SJCRH30 (cell line): ENCODE results near the gene TNS3. TPM values are rescaled to one million over a fixed set of nuclear protein-coding genes. Genes with fewer than 3 reads are reported as not detected.
A peak's percentile ranks its signal among the peaks of the same experiment; 100 is the strongest.

ENCODE experiments used
- DNase-seq, 2 experiments: peaks; one replicate each; pipeline ENCODE4 v3.0.0-alpha.2; 2015 to 2020
- H3K27ac ChIP-seq: fragments of 250-450 bp; sonication (Bioruptor Pico); 2 replicates; pipeline ENCODE4 v1.5.1; 2020; ENCODE audit warnings: mild to moderate bottlenecking, moderate library complexity
- H3K27me3 ChIP-seq: fragments of 250-450 bp; sonication (Bioruptor Pico); 2 replicates; pipeline ENCODE4 v1.5.1; 2020; ENCODE audit warnings: mild to moderate bottlenecking, moderate library complexity
- H3K36me3 ChIP-seq: fragments of 250-450 bp; sonication (Bioruptor Pico); 2 replicates; pipeline ENCODE4 v1.5.1; 2020; ENCODE audit warnings: mild to moderate bottlenecking, moderate library complexity
- H3K4me1 ChIP-seq: fragments of 250-450 bp; sonication (Bioruptor Pico); 2 replicates; pipeline ENCODE4 v1.5.1; 2020; ENCODE audit warnings: mild to moderate bottlenecking, moderate library complexity
- H3K4me3 ChIP-seq: fragments of 250-450 bp; sonication (Bioruptor Pico); 2 replicates; pipeline ENCODE4 v1.5.1; 2020; ENCODE audit warnings: mild to moderate bottlenecking, moderate library complexity
- H3K9me3 ChIP-seq: fragments of 250-450 bp; sonication (Bioruptor Pico); replicated peaks from 2 replicates; pipeline ENCODE4 v1.5.1; 2020; ENCODE audit warnings: mild to moderate bottlenecking, moderate library complexity
- total RNA-seq: library from RNA; depleted of rRNA; stranded (reverse); fragments of >200 nt; shearing (Covaris generic); gene quantifications from 2 replicates; pipeline ENCODE4 v1.2.3, GENCODE V29; 2014; rRNA removed

The TNS3 gene
- total RNA-seq: 57.6 and 65.1 TPM in 2 replicates

- Histone ChIP-seq H3K36me3 (no peaks in the 10 kb centered on the region), H3K9me3 (no peaks in the 10 kb centered on the region), H3K27me3 (no peaks in the 10 kb centered on the region), H3K27ac (peak within 1 kb of the TSS; percentile 81), H3K4me1 (peaks cover 21% of the 10 kb centered on the region), H3K4me3 (peak within 1 kb of the TSS; percentile 90)
- DNase-seq: peak; percentile 43 to 60
Measured at GRCh38 chr7:47581804-47582763, at the start of gene TNS3. Gene TNS3, minus strand, starts transcription at chr7:47582111. Its CDS starts 142,475 bp downstream, at chr7:47439636.

GRCh38 chr7:47631711-47632110 lies 49.8 kb upstream of the TNS3 start:
- H3K4me3 ChIP-seq: no peak overlapping the region
- H3K27ac ChIP-seq: no peak overlapping the region
- H3K9me3 ChIP-seq: no peaks in the 10 kb centered on the region
- no peak for DNase-seq
- no peaks in the 10 kb centered on the region for H3K36me3 ChIP-seq
- no peaks in the 10 kb centered on the region for H3K27me3 ChIP-seq
- peaks cover 33% of the 10 kb centered on the region for H3K4me1 ChIP-seq

GRCh38 chr7:47627580-47628283 lies 45.8 kb upstream of the TNS3 start:
- H3K27ac ChIP-seq: no peak overlapping the region
- peaks cover 9% of the 10 kb centered on the region for H3K4me1 ChIP-seq
- no peaks in the 10 kb centered on the region for H3K27me3 ChIP-seq

GRCh38 chr7:47625861-47626715 lies 44.2 kb upstream of the TNS3 start:
- Histone ChIP-seq H3K4me1 (peaks cover 15% of the 10 kb centered on the region), H3K27ac (no peak overlapping the region), H3K36me3 (no peaks in the 10 kb centered on the region), H3K4me3 (no peak overlapping the region), H3K27me3 (no peaks in the 10 kb centered on the region), H3K9me3 (no peaks in the 10 kb centered on the region)
- DNase-seq: no peak

More at GRCh38 chr7:47627580-47628283, 45.8 kb upstream of the TNS3 start:
- no peaks in the 10 kb centered on the region for H3K36me3 ChIP-seq
- H3K4me3 ChIP-seq: no peak overlapping the region
- no peak for DNase-seq
- H3K9me3 ChIP-seq: no peaks in the 10 kb centered on the region

- no peaks in the 10 kb centered on the region for H3K9me3 ChIP-seq
- no peak overlapping the region for H3K27ac ChIP-seq
- H3K27me3 ChIP-seq: no peaks in the 10 kb centered on the region
- H3K36me3 ChIP-seq: no peaks in the 10 kb centered on the region
- no peak for DNase-seq
- no peak overlapping the region for H3K4me3 ChIP-seq
- peaks cover 15% of the 10 kb centered on the region for H3K4me1 ChIP-seq
Measured at GRCh38 chr7:47624689-47625088, 42.8 kb upstream of the TNS3 start.

- Histone ChIP-seq H3K4me3 (no peak overlapping the region; the same call in 1 of the 2 replicates), H3K27ac (peak overlapping the region; percentile 62), H3K9me3 (no peaks in the 10 kb centered on the region), H3K27me3 (no peaks in the 10 kb centered on the region), H3K4me1 (peaks cover 15% of the 10 kb centered on the region), H3K36me3 (no peaks in the 10 kb centered on the region)
- DNase-seq: peak; percentile 75 to 80
Measured at GRCh38 chr7:47622946-47623640, 41.2 kb upstream of the TNS3 start.

GRCh38 chr7:47622586-47622945 lies 40.7 kb upstream of the TNS3 start:
- H3K27me3 ChIP-seq: no peaks in the 10 kb centered on the region
- H3K36me3 ChIP-seq: no peaks in the 10 kb centered on the region
- H3K4me1 ChIP-seq: peaks cover 15% of the 10 kb centered on the region
- DNase-seq: no peak
- H3K9me3 ChIP-seq: no peaks in the 10 kb centered on the region
- peak overlapping the region; percentile 62 for H3K27ac ChIP-seq
- H3K4me3 ChIP-seq: no peak overlapping the region

GRCh38 chr7:47621979-47622561 lies 40.2 kb upstream of the TNS3 start:
- Histone ChIP-seq H3K4me1 (peaks cover 15% of the 10 kb centered on the region), H3K36me3 (no peaks in the 10 kb centered on the region), H3K27me3 (no peaks in the 10 kb centered on the region), H3K4me3 (no peak overlapping the region), H3K27ac (no peak overlapping the region; the same call in 1 of the 2 replicates), H3K9me3 (no peaks in the 10 kb centered on the region)
- no peak for DNase-seq

GRCh38 chr7:47621347-47621746 lies 39.4 kb upstream of the TNS3 start:
- no peak for DNase-seq
- Histone ChIP-seq H3K27me3 (no peaks in the 10 kb centered on the region), H3K9me3 (no peaks in the 10 kb centered on the region), H3K4me1 (peaks cover 15% of the 10 kb centered on the region), H3K4me3 (no peak overlapping the region), H3K27ac (no peak overlapping the region), H3K36me3 (no peaks in the 10 kb centered on the region)

GRCh38 chr7:47619806-47620205 lies 37.9 kb upstream of the TNS3 start:
- Histone ChIP-seq H3K4me1 (peaks cover 15% of the 10 kb centered on the region), H3K4me3 (no peak overlapping the region), H3K9me3 (no peaks in the 10 kb centered on the region), H3K27me3 (no peaks in the 10 kb centered on the region), H3K27ac (no peak overlapping the region), H3K36me3 (no peaks in the 10 kb centered on the region)
- DNase-seq: no peak

GRCh38 chr7:47617131-47617530 lies 35.2 kb upstream of the TNS3 start:
- Histone ChIP-seq H3K4me1 (peaks cover under 1% of the 10 kb centered on the region; the same call in 1 of the 2 replicates), H3K9me3 (no peaks in the 10 kb centered on the region), H3K27ac (no peak overlapping the region), H3K27me3 (no peaks in the 10 kb centered on the region), H3K4me3 (no peak overlapping the region), H3K36me3 (no peaks in the 10 kb centered on the region)
- DNase-seq: no peak

GRCh38 chr7:47614450-47614849 lies 32.5 kb upstream of the TNS3 start:
- no peaks in the 10 kb centered on the region for H3K36me3 ChIP-seq
- no peak overlapping the region for H3K4me3 ChIP-seq
- DNase-seq: no peak
- no peak overlapping the region for H3K27ac ChIP-seq
- peaks cover 5% of the 10 kb centered on the region; the same call in 1 of the 2 replicates for H3K4me1 ChIP-seq
- H3K27me3 ChIP-seq: no peaks in the 10 kb centered on the region
- no peaks in the 10 kb centered on the region for H3K9me3 ChIP-seq

- Histone ChIP-seq H3K4me1 (peaks cover 5% of the 10 kb centered on the region; the same call in 1 of the 2 replicates), H3K27ac (no peak overlapping the region), H3K4me3 (no peak overlapping the region), H3K27me3 (no peaks in the 10 kb centered on the region), H3K36me3 (no peaks in the 10 kb centered on the region), H3K9me3 (no peaks in the 10 kb centered on the region)
- peak in 1 of 2 experiments; percentile 28 for DNase-seq
Measured at GRCh38 chr7:47611045-47611511, 29.2 kb upstream of the TNS3 start.
